SH-SY5Y (cell line): ENCODE data around the gene MYO18B.

Experiments used
- GATA2 ChIP-seq: IDR thresholded peaks from 2 replicates; pipeline ENCODE4 v1.6.1; 2011; ENCODE audit warnings: mild to moderate bottlenecking, low read depth, low read length
- GATA3 ChIP-seq: IDR thresholded peaks from 2 replicates; pipeline ENCODE4 v1.6.1; 2011; ENCODE audit warnings: low read depth, mild to moderate bottlenecking, low read length, moderate library complexity

- TF ChIP-seq GATA2 (no peak), GATA3 (no peak)
Measured at GRCh38 chr22:25804676-25805075, 62.7 kb downstream of the MYO18B start.
